WTC11 (cell line): Measurements from ENCODE around the gene RBM20. TPM values are rescaled to one million over a fixed set of nuclear protein-coding genes. Genes with fewer than 3 reads are reported as not detected.

Experiments
- ATAC-seq: fragments of 200-7000 bp; cut with Tn5 transposase; 2 replicates; pipeline ENCODE4 v1.10.0; 2021; ENCODE audit warnings: mild to moderate bottlenecking, moderate library complexity
- CTCF ChIA-PET: fragments of 300-600 bp; sonication (Branson Sonifier 250); formaldehyde crosslinking; loops from one replicate; lab custom pipeline; 2021; ENCODE audit warnings: antibody characterized with exemption; lab: Charles Lee
- POLR2A ChIA-PET: fragments of 350-600 bp; sonication (Branson Sonifier 250); formaldehyde crosslinking; loops from one replicate; lab custom pipeline; 2021; ENCODE audit warnings: antibody characterized with exemption; lab: Charles Lee
- DNase-seq: peaks from one replicate; pipeline ENCODE4 v3.0.0; 2021; ENCODE audit warnings: low spot score
- H3K27ac Mint-ChIP-seq: 2 replicates; pipeline ENCODE4 v1.8.0; 2021; ENCODE audit warnings: mixed read lengths
- H3K27me3 Mint-ChIP-seq: 2 replicates; pipeline ENCODE4 v1.8.0; 2021; ENCODE audit warnings: low read depth, mild to moderate bottlenecking, moderate library complexity, mixed read lengths
- H3K36me3 Mint-ChIP-seq: 2 replicates; pipeline ENCODE4 v1.8.0; 2021; ENCODE audit warnings: mixed read lengths
- H3K4me1 Mint-ChIP-seq: 2 replicates; pipeline ENCODE4 v1.8.0; 2022; ENCODE audit warnings: mixed read lengths
- H3K4me3 Mint-ChIP-seq: 2 replicates; pipeline ENCODE4 v1.8.0; 2021; ENCODE audit warnings: mild to moderate bottlenecking, moderate library complexity, mixed read lengths
- H3K9me3 Mint-ChIP-seq: 2 replicates; pipeline ENCODE4 v1.8.0; 2021; ENCODE audit warnings: mixed read lengths
- AFF4 ChIP-seq: sonication (generic); formaldehyde crosslinking; IDR thresholded peaks from 2 replicates; pipeline ENCODE4 v1.8.1; 2023; ENCODE audit warnings: mild to moderate bottlenecking, missing genetic modification reagents, borderline replicate concordance
- ATF1 ChIP-seq: sonication (generic); formaldehyde crosslinking; IDR thresholded peaks from 2 replicates; pipeline ENCODE4 v1.8.1; 2023; ENCODE audit warnings: mild to moderate bottlenecking, moderate library complexity, missing genetic modification reagents
- ATF2 ChIP-seq: sonication (generic); formaldehyde crosslinking; IDR thresholded peaks from 2 replicates; pipeline ENCODE4 v1.8.1; 2022; ENCODE audit warnings: low read depth, missing genetic modification reagents, borderline replicate concordance
- CDX4 ChIP-seq: fragments of 250-450 bp; sonication (Bioruptor Pico); IDR thresholded peaks from 2 replicates; pipeline ENCODE4 v1.9.0; 2021; ENCODE audit warnings: moderate library complexity, mild to moderate bottlenecking, inconsistent platforms, borderline replicate concordance
- E2F1 ChIP-seq: sonication (generic); formaldehyde crosslinking; IDR thresholded peaks from 2 replicates; pipeline ENCODE4 v1.8.0; 2022; ENCODE audit warnings: mild to moderate bottlenecking, missing genetic modification reagents
- FOXK1 ChIP-seq: sonication (generic); formaldehyde crosslinking; IDR thresholded peaks from 2 replicates; pipeline ENCODE4 v1.8.0; 2022; ENCODE audit warnings: mild to moderate bottlenecking, moderate library complexity, missing genetic modification reagents
- FOXP4 ChIP-seq: sonication (generic); formaldehyde crosslinking; IDR thresholded peaks from 2 replicates; pipeline ENCODE4 v1.8.0; 2022; ENCODE audit warnings: mild to moderate bottlenecking, missing genetic modification reagents
- GABPB1 ChIP-seq: sonication (generic); formaldehyde crosslinking; IDR thresholded peaks from 2 replicates; pipeline ENCODE4 v1.8.1; 2023; ENCODE audit warnings: mild to moderate bottlenecking, missing genetic modification reagents
- KAT7 ChIP-seq: sonication (generic); formaldehyde crosslinking; IDR thresholded peaks from 2 replicates; pipeline ENCODE4 v1.8.1; 2023; ENCODE audit warnings: missing genetic modification reagents, mild to moderate bottlenecking, borderline replicate concordance
- PRDM15 ChIP-seq: sonication (generic); formaldehyde crosslinking; IDR thresholded peaks from 2 replicates; pipeline ENCODE4 v1.8.0; 2022; ENCODE audit warnings: missing genetic modification reagents
- RORB ChIP-seq: fragments of 250-450 bp; sonication (Bioruptor Pico); IDR thresholded peaks from 2 replicates; pipeline ENCODE4 v1.9.0; 2021; ENCODE audit warnings: mild to moderate bottlenecking
- SOX15 ChIP-seq: fragments of 250-450 bp; sonication (Bioruptor Pico); IDR thresholded peaks from 2 replicates; pipeline ENCODE4 v1.9.0; 2021; ENCODE audit warnings: mild to moderate bottlenecking
- ZNF121 ChIP-seq: sonication (generic); formaldehyde crosslinking; IDR thresholded peaks from 2 replicates; pipeline ENCODE4 v1.8.0; 2023; ENCODE audit warnings: missing genetic modification reagents
- ZNF232 ChIP-seq: sonication (generic); formaldehyde crosslinking; IDR thresholded peaks from 2 replicates; pipeline ENCODE4 v1.8.0; 2022; ENCODE audit warnings: mild to moderate bottlenecking, missing genetic modification reagents
- ZNF281 ChIP-seq: sonication (generic); formaldehyde crosslinking; IDR thresholded peaks from 2 replicates; pipeline ENCODE4 v1.8.0; 2023; ENCODE audit warnings: mild to moderate bottlenecking, missing genetic modification reagents
- ZNF423 ChIP-seq: fragments of 250-450 bp; sonication (Bioruptor Pico); IDR thresholded peaks from 2 replicates; pipeline ENCODE4 v2.1.2; 2022; ENCODE audit warnings: mild to moderate bottlenecking, moderate library complexity
- ZNF671 ChIP-seq: fragments of 250-450 bp; sonication (Bioruptor Pico); IDR thresholded peaks from 2 replicates; pipeline ENCODE4 v1.8.0; 2021; ENCODE audit warnings: mild to moderate bottlenecking
- total RNA-seq: library from RNA; stranded (reverse); gene quantifications from 3 replicates; pipeline ENCODE4 v1.2.3, GENCODE V29; 2021

RBM20 gene
- total RNA-seq, 1 experiment from 2014 or later: 0.52 TPM

- TF ChIP-seq GABPB1 (CRISPR knock-in tag): no peak
- TF ChIP-seq RORB (CRISPR knock-in tag): no peak
- no peak for TF ChIP-seq AFF4 (CRISPR knock-in tag)
- TF ChIP-seq ZNF671: no peak
- no peak for TF ChIP-seq SOX15 (CRISPR knock-in tag)
- TF ChIP-seq ZNF281 (CRISPR knock-in tag): no peak
- no peak for TF ChIP-seq ATF2 (CRISPR knock-in tag)
- no peak for TF ChIP-seq E2F1 (CRISPR knock-in tag)
- no peaks in the 10 kb centered on the region for H3K9me3 Mint-ChIP-seq
- ATAC-seq: no peak
- ChIA-PET CTCF (no interaction called here), POLR2A (no interaction called here)
- no peak overlapping the region for H3K27ac Mint-ChIP-seq
- DNase-seq: no peak
- H3K36me3 Mint-ChIP-seq: no peaks in the 10 kb centered on the region
- no peak overlapping the region for H3K4me3 Mint-ChIP-seq
- peaks cover 22% of the 10 kb centered on the region for H3K4me1 Mint-ChIP-seq
- H3K27me3 Mint-ChIP-seq: no peaks in the 10 kb centered on the region
Measured at GRCh38 chr10:110824152-110824441, 180.0 kb downstream of the RBM20 start.

- no peak overlapping the region for H3K27ac Mint-ChIP-seq
- CTCF ChIA-PET: no interaction called here
- no peak for TF ChIP-seq RORB (CRISPR knock-in tag)
- TF ChIP-seq FOXK1: no peak
- no peak for TF ChIP-seq ATF1
- TF ChIP-seq ZNF423: no peak
- no peak for TF ChIP-seq E2F1 (CRISPR knock-in tag)
- TF ChIP-seq FOXP4 (CRISPR knock-in tag): no peak
- no peak for TF ChIP-seq ZNF121 (CRISPR knock-in tag)
- TF ChIP-seq KAT7 (CRISPR knock-in tag): no peak
- no peak for TF ChIP-seq CDX4
- no peak for TF ChIP-seq ZNF232 (CRISPR knock-in tag)
- TF ChIP-seq PRDM15 (CRISPR knock-in tag): no peak
Measured at GRCh38 chr10:110824660-110825059, 180.5 kb downstream of the RBM20 start.

More at GRCh38 chr10:110824660-110825059, 180.5 kb downstream of the RBM20 start:
- no peaks in the 10 kb centered on the region for H3K36me3 Mint-ChIP-seq
- no peak overlapping the region for H3K4me3 Mint-ChIP-seq
- peaks cover 22% of the 10 kb centered on the region for H3K4me1 Mint-ChIP-seq
- ATAC-seq (no peak), DNase-seq (no peak)
- H3K9me3 Mint-ChIP-seq: no peaks in the 10 kb centered on the region
- no peaks in the 10 kb centered on the region for H3K27me3 Mint-ChIP-seq
- POLR2A ChIA-PET: no interaction called here
